GF-D8 (cell line): ENCODE measurements around the gene STARD13.

Source experiments
- DNase-seq: peaks from one replicate; lab custom pipeline; 2025; lab: John Stamatoyannopoulos, UW

The STARD13 gene, protein sequence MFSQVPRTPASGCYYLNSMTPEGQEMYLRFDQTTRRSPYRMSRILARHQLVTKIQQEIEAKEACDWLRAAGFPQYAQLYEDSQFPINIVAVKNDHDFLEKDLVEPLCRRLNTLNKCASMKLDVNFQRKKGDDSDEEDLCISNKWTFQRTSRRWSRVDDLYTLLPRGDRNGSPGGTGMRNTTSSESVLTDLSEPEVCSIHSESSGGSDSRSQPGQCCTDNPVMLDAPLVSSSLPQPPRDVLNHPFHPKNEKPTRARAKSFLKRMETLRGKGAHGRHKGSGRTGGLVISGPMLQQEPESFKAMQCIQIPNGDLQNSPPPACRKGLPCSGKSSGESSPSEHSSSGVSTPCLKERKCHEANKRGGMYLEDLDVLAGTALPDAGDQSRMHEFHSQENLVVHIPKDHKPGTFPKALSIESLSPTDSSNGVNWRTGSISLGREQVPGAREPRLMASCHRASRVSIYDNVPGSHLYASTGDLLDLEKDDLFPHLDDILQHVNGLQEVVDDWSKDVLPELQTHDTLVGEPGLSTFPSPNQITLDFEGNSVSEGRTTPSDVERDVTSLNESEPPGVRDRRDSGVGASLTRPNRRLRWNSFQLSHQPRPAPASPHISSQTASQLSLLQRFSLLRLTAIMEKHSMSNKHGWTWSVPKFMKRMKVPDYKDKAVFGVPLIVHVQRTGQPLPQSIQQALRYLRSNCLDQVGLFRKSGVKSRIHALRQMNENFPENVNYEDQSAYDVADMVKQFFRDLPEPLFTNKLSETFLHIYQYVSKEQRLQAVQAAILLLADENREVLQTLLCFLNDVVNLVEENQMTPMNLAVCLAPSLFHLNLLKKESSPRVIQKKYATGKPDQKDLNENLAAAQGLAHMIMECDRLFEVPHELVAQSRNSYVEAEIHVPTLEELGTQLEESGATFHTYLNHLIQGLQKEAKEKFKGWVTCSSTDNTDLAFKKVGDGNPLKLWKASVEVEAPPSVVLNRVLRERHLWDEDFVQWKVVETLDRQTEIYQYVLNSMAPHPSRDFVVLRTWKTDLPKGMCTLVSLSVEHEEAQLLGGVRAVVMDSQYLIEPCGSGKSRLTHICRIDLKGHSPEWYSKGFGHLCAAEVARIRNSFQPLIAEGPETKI

DNA sequence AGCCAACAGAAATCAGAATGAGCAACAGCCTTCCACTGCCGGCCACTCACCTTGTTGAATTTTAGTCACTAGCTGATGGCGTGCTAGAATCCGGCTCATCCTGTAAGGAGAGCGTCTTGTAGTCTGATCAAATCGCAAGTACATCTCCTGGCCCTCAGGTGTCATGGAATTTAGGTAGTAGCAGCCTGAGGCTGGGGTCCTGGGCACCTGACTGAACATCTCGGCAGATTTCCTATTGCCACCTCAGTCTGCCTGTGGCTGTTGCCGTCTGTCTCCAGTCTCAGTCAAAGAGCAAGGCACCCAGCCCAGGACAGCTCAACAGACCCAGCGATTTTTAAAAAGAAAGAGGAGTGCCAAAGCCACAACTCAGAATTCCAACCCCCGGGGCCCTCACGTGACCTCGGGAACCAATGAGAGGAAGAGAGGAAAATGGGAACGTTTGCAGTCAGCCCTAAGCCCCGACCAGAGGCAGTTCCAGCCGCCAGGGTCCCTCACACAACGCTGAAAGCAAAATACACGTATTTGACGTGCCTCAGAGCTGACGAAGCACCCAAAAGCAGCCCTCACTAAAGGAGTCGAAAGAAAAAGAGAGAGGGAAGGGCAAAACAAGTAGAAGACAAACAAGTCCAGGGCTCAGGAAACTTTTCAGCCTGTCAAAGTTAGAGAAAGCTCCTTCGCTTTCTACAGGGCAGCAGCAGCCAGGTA is at the start of gene STARD13:
Gene STARD13 (minus strand): TSS at position 336 of the 705 bp plus-strand sequence. CDS start 117 bp downstream, at position 219.
- no peak for DNase-seq

DNA sequence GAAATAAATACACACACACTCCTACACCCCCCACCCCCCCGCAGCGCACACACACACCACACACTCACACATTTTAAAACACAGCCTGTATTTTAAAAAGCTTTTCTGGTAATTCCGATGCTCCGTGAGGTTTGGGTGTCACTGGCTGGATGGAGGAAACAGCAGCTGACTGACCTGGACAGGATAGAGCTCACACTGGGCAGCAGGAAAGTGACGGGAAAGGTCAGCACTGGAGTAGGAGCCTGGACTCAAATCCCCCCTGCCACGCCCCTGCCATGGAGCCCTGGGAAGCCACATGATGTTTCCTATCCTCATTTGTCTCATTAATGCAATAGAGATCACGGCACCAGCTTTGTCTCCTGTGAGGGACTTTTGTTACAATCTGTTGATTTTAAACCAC is 49.3 kb upstream of the STARD13 start:
- no peak for DNase-seq

DNA sequence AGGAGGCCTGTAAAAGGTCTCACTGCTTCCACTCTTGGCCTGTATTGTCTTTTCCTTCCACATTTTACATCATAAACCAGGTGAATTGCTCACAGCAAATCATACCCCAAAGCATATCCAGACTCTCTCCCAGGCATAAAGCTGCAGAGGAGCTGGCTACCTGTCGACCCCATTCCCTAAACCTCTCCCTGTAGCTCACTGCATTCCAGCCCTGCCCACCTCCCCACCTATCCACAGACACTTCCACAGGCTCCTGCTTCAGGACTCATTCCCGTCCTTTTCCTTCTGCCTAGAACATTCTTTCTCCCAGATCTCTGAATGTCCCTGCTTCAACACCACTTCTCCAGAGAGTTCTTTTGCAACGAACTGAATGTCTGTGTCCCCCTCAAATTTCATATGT is 46.4 kb upstream of the STARD13 start:
- DNase-seq, result no peak

DNA sequence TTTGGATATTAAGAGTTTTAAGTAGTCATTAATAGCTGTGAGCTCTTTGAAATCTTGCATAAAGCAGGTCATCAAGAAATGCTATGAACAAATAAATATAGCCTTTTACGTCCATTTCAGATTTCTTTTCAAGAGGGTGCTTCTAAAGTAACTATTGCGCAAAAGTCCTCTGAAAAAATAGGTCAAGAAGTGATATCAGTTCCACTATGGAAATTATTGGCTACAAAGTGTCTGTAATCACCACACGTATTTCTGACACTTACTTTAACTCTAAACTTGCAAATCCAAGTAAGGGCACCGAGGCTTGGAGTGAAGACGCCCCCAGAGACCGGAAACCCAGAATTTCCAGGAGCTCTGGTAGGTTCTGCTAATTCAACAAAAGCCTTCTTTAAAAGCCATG is 44.9 kb upstream of the STARD13 start:
- no peak for DNase-seq

DNA sequence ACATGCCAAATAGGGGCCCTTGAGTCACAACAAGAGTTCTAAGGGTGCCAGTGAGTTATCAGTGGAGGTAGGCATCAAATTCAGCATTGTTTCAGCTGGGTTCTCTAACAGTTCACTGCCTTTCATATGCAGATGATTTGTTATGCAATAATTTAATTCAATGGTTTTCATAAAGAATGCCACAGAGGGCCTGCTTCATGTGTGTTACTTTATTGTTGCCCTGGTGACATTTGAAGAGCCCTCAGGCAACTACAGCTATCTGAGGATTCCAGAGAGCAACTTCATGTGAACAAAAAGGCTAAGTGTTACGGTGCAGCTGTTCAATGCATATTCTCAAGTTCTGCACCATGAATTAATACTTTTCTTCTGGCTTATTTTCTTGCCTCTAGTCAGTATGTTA is 43.1 kb upstream of the STARD13 start:
- DNase-seq, result no peak

DNA sequence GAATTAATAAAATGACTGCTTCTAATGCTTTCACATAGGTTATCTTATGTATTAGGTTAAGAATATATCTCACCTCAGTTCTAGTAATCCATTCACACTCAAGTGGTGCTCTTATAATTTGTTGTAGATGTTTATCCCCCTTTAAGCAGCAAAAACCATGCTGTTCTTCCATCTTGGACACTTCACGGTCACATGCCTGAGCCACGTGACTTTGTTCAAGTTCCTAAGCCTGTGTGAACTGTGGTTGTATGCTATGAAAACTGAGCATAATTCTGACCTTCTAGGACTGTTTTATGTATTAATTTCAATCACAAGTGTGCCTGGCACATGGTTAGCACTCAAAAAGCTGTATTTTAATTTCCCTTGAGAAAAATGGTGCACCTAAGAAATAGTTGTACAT is 41.2 kb upstream of the STARD13 start:
- DNase-seq, result no peak

DNA sequence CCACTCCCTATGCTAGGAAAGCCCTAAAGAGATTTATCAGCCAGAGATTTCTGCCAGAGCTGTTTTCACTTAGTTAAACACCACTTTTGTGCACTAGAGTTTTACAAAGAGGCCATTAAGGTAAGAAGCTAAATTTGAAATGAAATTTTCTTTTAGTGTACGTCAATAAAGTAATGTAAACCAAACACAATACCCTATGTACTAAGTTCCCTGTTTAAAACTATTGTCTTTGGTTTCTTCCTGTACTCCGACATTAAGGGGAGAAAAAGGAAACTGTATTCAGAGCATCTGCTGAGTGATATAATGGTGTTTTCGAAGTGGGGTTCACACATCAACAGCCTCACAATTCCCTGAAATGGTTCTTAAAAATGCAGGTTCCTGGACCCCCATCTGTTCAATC is 40.7 kb upstream of the STARD13 start:
- no peak for DNase-seq

DNA sequence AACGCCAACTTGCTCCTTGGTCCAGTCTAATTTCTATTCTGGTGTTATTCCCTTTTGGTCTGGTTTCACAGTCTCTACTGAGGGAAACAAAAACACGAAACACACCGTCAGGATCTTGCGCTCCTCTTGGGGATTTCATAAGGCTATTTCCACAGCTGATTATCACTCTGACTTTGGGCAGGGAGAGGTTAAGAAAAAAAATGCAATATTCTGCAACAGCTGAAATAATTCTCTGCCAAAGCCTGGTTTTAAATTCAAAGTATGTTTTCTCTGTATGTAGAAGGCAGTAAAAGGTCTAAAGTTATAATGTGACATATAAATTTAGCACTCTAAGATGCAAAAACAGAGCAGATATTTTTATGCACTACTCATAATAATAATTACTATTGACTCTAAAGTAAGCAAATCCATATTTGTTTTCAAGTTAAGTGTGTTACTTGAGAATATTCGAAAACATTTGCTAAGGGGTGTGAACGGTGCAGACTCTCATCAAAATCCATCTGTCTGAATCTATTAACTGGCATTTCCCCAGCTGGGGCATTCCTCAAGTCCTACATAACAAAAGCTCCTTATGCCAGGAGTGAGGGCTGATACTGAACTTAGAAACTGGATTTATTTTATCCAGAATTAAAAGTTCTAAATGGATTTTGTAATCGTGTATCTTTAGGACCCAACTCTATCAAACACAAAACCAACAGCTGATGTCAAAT is 38.4 kb upstream of the STARD13 start:
- no peak for DNase-seq

DNA sequence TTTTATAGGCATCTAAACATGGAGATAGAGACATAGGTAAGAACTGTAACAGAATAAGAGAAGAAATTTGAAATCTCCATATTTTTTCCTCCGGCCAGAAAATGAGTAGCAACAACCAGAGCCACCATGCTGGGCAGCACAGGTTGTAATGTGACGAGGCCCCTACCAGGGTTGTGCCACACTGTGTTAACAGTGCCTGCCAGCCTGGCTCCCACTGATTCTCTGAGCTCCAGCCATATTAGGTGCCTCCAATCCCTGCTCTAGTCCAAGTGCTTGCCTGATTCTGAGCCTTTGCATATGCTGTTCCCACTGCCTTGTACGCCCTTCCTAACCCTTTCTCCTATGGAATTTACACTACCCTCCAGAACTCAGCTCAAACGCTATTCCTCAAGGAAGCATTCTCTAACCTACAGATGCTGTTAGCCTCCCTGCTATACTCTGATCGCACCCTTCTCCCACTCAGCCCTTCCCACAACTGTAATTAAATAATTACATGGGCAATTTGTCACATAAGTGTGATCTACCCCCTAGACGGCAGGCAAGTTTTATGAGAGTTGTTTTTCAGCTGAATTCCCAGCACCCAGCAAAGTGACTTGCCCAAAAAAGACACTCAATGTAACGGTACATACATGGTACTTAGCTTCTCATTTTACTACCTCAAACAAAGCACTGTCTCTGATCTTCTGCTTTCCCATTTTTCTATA is 37.6 kb upstream of the STARD13 start:
- DNase-seq, result no peak

DNA sequence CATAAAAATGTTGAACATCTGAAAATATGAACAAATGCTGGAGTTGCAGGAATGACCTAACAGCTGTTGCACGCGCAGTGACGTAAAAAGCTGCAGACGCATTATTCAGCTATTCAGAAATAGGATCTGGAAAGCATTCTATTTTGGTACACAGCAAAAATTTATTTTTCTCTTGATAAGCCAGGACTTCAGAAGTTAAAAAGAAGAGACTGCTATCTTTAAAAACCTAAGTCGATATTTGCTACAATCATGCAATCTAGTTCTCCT is 36.9 kb upstream of the STARD13 start:
- no peak for DNase-seq

DNA sequence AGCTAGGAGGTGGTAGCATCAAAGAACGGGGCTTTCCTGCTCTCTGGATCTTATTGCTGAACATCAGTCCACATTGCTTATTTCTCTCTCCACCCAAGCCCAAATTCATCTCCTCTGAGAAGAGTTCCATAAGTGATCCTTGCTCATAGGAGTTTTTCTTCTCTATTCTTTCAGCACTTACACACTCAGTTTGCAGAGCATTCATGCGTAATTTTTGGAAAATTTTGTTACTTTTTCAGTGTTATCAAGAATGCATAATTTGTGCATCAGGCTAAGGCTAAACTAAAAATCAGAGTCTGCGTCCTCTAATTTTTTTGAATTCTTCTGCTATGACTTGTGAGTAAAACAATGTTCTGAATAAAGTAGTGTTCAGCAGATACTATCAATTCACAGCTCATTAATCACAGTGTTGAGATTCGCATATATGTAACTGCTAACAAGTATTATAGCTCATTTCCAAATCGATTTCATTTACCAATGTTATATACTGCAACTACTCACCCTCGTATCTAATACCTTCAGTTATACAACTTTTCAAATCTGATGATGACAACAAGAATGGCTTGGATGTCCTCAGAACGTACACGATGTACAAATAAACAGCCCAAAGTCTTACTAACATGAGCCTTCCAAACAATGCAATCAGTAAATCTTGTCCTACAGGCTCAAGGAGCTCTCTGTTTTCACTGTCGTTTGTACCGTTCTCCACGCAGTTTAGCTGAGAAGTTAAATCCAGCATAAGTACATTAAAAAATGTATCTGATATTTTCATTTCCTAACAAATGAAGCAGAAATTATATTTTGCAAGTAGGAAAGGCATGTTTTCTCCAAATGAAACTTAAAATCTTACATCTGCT is 36.4 kb upstream of the STARD13 start:
- no peak for DNase-seq

DNA sequence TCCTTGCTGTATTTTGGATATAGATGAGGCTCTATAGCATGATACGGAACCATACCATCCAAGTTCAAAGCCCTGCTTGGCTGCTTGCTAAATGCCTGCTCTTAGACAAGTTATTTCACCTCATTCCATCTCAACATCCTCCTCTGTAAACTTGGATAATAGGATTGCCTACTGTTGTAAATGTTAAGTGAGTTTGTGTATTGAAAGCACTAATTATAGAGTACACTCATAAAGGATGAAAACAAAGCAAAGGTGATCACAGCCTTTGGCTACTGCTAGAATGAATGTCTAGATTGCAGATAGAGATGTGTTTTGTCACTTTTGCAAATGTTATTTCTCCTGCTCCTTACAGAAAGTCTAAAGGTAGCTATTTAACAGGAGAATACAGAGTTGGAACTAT is 34.3 kb upstream of the STARD13 start:
- DNase-seq, result no peak

DNA sequence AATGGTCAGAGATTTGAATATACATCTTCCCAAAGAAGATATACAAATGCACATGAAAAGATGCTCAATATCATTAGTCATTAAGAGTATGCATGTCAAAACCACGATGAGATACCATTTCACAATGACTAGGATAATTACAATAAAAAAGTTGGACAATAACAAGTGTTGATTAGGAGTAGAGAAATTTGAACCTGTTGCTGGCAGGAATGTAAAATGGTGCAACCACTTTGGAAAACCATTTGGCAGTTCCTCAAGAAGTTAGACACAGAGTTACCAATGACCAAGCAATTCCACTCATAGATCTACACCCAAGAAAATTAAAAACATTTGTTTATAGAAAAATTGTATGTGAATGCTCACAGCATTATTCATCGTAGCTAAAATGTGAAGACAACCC is 33.2 kb upstream of the STARD13 start:
- DNase-seq, result no peak

DNA sequence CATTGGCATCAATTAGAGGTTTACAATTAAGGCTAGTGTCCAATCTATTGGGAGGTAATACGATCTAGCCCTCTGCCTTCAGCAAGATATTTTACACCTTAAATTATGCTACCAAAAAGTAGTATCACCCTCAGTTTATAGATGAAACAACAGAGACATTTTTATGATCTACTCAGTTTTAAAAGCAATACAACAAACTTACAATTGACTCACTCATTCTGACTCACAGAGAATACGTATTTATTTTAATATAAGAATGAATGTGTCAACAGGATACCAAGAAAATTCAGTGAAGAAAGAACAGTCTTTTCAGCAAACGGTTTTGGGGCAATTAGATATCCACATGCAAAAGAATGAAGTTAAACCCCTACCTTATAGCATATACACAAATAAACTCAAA is 32.5 kb upstream of the STARD13 start:
- no peak for DNase-seq

DNA sequence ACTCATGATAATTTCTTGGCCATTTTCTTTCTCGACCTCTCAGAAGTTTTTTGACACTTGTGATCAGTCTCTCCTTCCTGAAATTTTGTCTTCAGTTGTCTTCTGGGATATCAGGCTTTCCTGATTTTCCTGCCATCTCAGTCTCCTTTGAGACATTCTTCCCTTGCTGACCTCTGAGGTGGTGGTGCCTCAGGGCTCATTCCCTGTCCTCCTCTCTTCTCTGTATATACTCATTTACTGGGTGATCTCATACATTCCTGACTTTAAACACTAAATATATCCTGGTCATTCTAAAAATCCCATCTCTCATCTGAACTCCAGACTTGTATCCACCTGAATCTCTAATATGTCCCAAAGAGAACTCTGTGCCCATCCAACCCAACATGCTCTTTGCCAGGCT is 31.3 kb upstream of the STARD13 start:
- no peak for DNase-seq

DNA sequence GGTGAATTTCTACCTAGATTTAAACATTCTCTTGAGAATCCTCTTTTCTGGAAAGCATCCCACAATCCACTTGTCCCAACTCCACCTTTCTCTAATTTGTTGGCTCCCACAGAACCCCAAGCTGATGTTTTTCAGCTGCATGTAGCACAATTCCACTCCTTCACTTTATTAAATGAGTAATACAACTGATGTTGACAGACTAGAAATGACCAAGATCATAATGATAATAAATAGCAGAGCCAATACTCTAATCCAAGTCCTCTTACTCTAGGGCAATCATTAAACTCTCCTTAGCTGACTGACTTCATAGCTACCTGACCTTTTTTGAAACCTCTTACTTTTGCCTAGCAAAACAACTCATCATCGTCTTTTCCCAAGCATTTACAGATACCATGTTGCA is 27.9 kb upstream of the STARD13 start:
- DNase-seq, result no peak

DNA sequence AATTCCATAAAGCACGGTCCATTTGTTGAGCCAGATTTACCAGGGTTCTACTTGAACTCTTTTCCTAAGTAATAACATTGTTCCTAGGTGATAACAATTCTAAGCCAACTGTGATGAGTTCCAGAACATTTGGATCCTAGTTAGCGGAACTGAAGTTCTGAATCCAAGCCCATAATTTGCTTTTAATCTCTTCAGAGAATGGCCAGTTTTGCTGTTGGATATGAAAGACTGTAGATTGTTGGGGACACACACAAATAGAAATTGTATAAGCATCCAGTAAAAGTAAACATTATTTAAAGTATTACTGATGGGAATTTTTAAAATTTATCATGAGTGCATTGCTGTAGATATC is 27.3 kb upstream of the STARD13 start:
- DNase-seq, result no peak

DNA sequence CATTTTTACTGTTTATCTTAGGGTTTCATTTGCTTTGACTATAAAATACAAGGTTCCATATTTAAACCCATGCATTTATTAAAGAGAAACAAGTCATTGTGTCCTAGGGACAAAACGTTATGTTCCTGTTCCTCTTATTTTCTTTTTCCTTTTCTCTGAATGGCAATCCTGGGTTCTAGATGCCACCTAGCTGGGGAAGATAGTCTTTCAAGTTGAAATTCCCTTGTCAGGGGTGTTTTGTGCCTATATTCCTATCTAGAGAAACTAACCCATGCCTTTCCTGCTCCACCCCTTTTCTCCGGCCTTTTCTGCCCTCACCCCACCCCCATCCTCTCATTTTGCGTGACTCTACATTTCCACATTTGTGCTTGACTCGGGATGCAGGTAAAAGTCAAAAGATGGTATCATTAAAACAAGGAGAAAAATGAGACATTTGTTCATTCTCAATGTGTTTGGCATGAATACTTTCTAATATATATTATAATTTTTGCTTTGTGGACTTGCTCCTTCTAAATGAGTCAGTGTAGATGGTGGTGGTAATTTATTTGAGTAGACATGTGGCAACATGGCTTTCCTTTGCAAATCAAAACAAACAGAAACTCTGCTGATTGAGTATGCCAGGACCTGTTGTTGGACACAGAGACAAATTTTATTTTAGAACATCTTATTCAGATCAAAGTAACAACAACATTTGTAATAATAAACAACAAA is 26.8 kb upstream of the STARD13 start:
- DNase-seq, result no peak

DNA sequence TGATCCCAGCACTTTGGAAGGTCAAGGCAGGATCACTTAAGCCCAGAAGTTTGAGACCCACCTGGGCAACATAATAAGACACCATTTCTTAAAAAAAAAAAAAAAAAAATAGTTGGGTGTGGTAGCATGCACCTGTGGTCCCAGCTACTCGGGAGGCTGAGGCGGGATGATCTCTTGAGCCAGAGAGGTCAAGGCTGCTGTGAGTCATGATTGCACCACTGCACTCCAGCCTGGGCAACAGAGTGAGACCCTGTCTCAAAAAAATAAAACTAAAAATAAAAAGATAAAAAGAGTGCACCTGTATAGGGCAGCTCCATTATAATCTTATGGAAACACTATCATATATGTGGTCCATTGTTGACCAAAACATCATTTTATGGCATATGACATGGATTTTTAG is 25.5 kb upstream of the STARD13 start:
- DNase-seq, result no peak
